ENCODE results near the gene KRT86.

The KRT86 gene

DNA sequence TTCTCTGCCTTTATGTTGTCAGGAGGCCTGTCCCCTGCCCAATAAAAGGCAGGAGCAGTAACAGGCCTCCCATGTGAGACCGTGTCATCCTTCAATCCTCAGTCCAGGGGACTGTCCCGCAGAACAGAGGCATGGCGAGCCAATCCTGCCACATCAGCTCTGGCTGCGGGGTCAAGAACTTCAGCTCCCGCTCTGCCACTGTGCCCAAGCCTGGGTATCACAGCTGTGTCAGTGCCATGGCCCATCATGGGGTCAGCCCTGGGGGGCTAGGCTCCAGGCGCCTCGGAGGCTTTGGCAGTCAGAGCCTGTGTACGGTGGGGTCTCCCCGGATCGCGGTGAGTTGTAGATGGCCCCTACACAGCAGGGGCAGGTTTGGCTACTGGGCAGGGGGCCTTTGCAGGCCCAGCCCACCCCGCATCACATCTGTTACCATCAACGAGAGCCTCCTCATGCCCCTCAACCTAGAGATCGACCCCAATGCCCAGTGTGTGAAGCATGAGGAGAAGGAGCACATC is 66.7 kb downstream of the KRT86 start:
- Histone ChIP-seq H3K4me2 (ENCODE audit: low read length) (no peak overlapping the region), H3K79me2 (ENCODE audit: insufficient read depth, low read length) (no peaks in the 10 kb centered on the region), H3K27me3 (ENCODE audit: insufficient read depth, low read length) (peaks cover 18% of the 10 kb centered on the region; the same call in 1 of the 2 replicates), H3K9ac (ENCODE audit: low read length) (no peak overlapping the region), H3K9me2 (ENCODE audit: low read depth, low read length) (no peaks in the 10 kb centered on the region), H3K36me3 (ENCODE audit: insufficient read depth, low read length) (no peaks in the 10 kb centered on the region), H3K27ac (ENCODE audit: low read depth, low read length, poor library complexity, severe bottlenecking) (no peak overlapping the region), H3F3A (ENCODE audit: insufficient read depth, low read length) (no peaks in the 10 kb centered on the region; the same call in 1 of the 2 replicates), H4K20me1 (ENCODE audit: insufficient read depth, low read length) (no peaks in the 10 kb centered on the region), H3K4me1 (ENCODE audit: insufficient read depth, low read length, severe bottlenecking) (no peaks in the 10 kb centered on the region), H3K4me3 (ENCODE audit: low read depth, low read length, poor library complexity, severe bottlenecking) (no peak overlapping the region), H3K9me3 (ENCODE audit: low read length) (no peaks in the 10 kb centered on the region; the same call in 1 of the 2 replicates), H2AFZ (ENCODE audit: low read length) (no peak overlapping the region)
- no peak for TF ChIP-seq EZH2 (IDR thresholded peaks at IDR 0.05; ENCODE audit: borderline replicate concordance, low read length)
- TF ChIP-seq, protein P1, sequence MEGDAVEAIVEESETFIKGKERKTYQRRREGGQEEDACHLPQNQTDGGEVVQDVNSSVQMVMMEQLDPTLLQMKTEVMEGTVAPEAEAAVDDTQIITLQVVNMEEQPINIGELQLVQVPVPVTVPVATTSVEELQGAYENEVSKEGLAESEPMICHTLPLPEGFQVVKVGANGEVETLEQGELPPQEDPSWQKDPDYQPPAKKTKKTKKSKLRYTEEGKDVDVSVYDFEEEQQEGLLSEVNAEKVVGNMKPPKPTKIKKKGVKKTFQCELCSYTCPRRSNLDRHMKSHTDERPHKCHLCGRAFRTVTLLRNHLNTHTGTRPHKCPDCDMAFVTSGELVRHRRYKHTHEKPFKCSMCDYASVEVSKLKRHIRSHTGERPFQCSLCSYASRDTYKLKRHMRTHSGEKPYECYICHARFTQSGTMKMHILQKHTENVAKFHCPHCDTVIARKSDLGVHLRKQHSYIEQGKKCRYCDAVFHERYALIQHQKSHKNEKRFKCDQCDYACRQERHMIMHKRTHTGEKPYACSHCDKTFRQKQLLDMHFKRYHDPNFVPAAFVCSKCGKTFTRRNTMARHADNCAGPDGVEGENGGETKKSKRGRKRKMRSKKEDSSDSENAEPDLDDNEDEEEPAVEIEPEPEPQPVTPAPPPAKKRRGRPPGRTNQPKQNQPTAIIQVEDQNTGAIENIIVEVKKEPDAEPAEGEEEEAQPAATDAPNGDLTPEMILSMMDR (IDR thresholded peaks at IDR 0.05; ENCODE audit: low read length): no peak

GRCh38 chr12:52342781-52343490 is 68.5 kb downstream of the KRT86 start:
- Histone ChIP-seq H3K27me3 (ENCODE audit: insufficient read depth, low read length) (peaks cover 15% of the 10 kb centered on the region; the same call in 1 of the 2 replicates), H3K4me3 (ENCODE audit: low read depth, low read length, poor library complexity, severe bottlenecking) (no peak overlapping the region), H3K4me1 (ENCODE audit: insufficient read depth, low read length, severe bottlenecking) (no peaks in the 10 kb centered on the region), H3K4me2 (ENCODE audit: low read length) (no peak overlapping the region), H3K79me2 (ENCODE audit: insufficient read depth, low read length) (no peaks in the 10 kb centered on the region), H3K36me3 (ENCODE audit: insufficient read depth, low read length) (no peaks in the 10 kb centered on the region), H3K27ac (ENCODE audit: low read depth, low read length, poor library complexity, severe bottlenecking) (no peak overlapping the region), H2AFZ (ENCODE audit: low read length) (no peak overlapping the region), H3F3A (ENCODE audit: insufficient read depth, low read length) (no peaks in the 10 kb centered on the region), H3K9ac (ENCODE audit: low read length) (no peak overlapping the region), H4K20me1 (ENCODE audit: insufficient read depth, low read length) (no peaks in the 10 kb centered on the region), H3K9me3 (ENCODE audit: low read length) (no peaks in the 10 kb centered on the region), H3K9me2 (ENCODE audit: low read depth, low read length) (no peaks in the 10 kb centered on the region)
- TF ChIP-seq, protein P1 (IDR thresholded peaks at IDR 0.05; ENCODE audit: low read length): no peak
- TF ChIP-seq EZH2 (IDR thresholded peaks at IDR 0.05; ENCODE audit: borderline replicate concordance, low read length): no peak

GRCh38 chr12:52343550-52343949 is 69.1 kb downstream of the KRT86 start:
- no peaks in the 10 kb centered on the region for H4K20me1 ChIP-seq (ENCODE audit: insufficient read depth, low read length)
- no peak overlapping the region for H3K4me2 ChIP-seq (ENCODE audit: low read length)
- no peaks in the 10 kb centered on the region for H3K36me3 ChIP-seq (ENCODE audit: insufficient read depth, low read length)
- no peak overlapping the region for H2AFZ ChIP-seq (ENCODE audit: low read length)
- TF ChIP-seq, protein P1 (IDR thresholded peaks at IDR 0.05; ENCODE audit: low read length): no peak
- TF ChIP-seq EZH2 (IDR thresholded peaks at IDR 0.05; ENCODE audit: borderline replicate concordance, low read length): no peak
- no peaks in the 10 kb centered on the region for H3K4me1 ChIP-seq (ENCODE audit: insufficient read depth, low read length, severe bottlenecking)
- H3K27ac ChIP-seq (ENCODE audit: low read depth, low read length, poor library complexity, severe bottlenecking): no peak overlapping the region
- H3K9me3 ChIP-seq (ENCODE audit: low read length): no peaks in the 10 kb centered on the region
- no peak overlapping the region for H3K9ac ChIP-seq (ENCODE audit: low read length)
- no peaks in the 10 kb centered on the region for H3K9me2 ChIP-seq (ENCODE audit: low read depth, low read length)
- no peak overlapping the region for H3K4me3 ChIP-seq (ENCODE audit: low read depth, low read length, poor library complexity, severe bottlenecking)
- H3K27me3 ChIP-seq (ENCODE audit: insufficient read depth, low read length): peaks cover 14% of the 10 kb centered on the region; the same call in 1 of the 2 replicates
- no peaks in the 10 kb centered on the region for H3K79me2 ChIP-seq (ENCODE audit: insufficient read depth, low read length)
- H3F3A ChIP-seq (ENCODE audit: insufficient read depth, low read length): no peaks in the 10 kb centered on the region

Measured in OCI-LY1 (cell line).